Measurements from ENCODE around the gene POLR2B.
"Not testable (repeated sequence)": the region's sequence is repeated elsewhere in the genome, so short reads cannot be mapped to it uniquely, and the experiment has no call there.

The POLR2B gene

DNA sequence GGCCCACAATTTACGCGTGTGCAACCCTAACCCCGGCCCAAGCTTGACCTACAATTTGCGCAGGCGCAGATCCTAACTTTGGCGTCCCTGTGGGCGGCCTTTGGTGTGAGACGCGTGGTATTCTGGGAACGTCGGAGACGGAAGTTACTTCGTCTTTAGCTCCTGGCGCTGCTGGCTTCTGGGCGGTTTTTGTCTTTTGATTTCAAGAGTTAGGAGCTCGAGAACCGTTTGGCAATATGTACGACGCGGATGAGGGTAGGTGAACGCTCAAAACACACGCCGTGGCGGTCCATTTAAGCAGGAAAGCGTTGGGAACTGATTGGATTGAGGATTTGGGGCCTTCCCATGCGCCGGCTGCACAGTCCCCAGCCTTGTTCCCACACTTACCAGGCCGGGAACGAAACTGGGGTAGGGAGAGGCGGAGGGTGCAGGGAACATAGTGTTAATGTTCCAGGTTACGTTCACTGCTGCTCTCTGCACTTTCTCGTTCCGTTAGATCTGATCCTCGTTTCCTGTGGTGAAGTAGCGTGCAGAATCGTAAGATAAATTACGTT, at the start of gene POLR2B:
Gene POLR2B, plus strand, starts transcription at position 147 of the 554 bp plus-strand sequence. Its CDS starts 90 bp downstream, at position 237.
- peak; percentile 97 for DNase-seq

GRCh38 chr4:56930638-56931037, 48.1 kb upstream of the POLR2B start:
- no peak for DNase-seq

GRCh38 chr4:56931924-56932323, 46.8 kb upstream of the POLR2B start:
- no peak for DNase-seq

DNA sequence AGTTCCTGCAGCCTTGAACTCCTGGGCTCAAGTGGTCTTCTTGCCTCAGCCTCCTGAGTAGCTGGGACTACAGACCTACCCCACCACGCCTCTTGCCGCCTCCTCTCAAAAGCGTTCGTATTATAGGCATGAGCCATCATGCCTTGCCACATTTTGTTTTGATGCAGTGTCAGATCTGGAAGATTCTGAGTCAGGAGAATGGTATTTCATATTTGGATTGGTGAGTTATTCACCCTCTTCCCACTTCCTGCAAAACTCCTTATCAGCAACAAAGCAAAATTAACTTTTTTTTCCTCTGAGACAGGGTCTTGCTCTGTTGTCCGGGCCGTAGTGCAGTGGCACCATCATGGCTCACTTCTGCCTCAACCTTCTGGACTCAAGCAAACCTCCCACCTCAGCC, 41.4 kb upstream of the POLR2B start:
- no peak for DNase-seq

DNA sequence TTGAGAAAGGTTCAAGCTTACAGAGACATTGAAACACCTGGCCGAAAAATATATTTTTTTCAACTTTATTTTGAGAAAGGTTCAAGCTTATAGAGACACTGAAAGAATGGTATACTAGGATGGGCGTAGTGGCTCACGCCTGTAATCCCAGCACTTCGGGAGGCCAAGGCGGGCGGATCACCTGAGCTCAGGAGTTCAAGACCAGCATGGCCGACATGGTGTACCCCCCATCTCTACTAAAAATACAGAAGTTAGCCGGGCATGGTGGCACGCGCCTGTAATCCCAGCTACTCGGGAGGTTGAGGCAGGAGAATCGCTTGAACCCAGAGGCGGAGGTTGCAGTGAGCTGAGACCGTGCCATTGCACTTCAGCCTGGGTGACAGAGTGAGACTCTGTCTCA, 38.9 kb upstream of the POLR2B start:
- DNase-seq = not testable (repeated sequence)

- no peak for DNase-seq
Observed at GRCh38 chr4:56940403-56940802, 38.3 kb upstream of the POLR2B start.

DNA sequence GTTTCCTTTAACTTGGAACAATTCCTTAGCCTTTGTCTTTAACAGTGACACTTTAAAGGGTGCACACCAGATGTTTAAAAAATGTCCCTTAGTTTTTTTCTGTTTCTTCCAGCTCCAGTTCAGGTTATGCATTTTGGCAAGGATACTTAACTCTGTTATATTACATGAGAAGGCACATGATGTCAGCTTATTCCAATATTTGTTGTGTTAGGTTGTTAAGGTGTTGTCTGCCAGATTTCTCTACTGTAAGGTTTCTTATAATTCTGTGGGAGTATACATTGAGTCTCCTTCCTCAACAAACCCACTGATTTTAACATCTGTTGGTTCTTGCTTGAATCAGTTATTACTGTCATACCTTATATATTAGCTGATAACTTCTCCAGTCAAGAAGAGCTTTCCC, 37.7 kb upstream of the POLR2B start:
- no peak for DNase-seq

- DNase-seq = no peak
Observed at GRCh38 chr4:56941403-56941802, 37.3 kb upstream of the POLR2B start.

- DNase-seq = no peak
Observed at GRCh38 chr4:56953680-56954520, 24.8 kb upstream of the POLR2B start.

GRCh38 chr4:56958111-56958517, 20.6 kb upstream of the POLR2B start:
- DNase-seq = peak; percentile 4

DNA sequence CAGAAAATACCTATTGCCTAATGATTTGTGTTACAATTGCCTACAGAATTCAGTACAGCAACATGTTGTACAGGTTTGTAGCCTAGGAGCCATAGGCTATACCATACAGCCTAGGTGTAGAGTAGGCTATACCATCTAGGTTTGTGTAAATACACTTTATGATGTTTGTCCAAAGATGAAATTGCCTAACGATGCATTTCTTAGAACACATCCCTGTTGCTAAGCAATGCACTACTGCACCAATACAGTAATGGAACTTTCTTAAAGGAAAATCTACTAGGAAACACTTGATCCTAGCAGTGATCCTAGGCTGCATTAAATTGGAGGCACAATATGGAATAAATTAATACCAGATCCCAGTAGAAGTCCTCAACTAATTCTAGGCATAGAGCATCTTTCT, 19.6 kb upstream of the POLR2B start:
- DNase-seq = peak; percentile 28

GRCh38 chr4:56961107-56961500, 17.6 kb upstream of the POLR2B start:
- DNase-seq = no peak

- no peak for DNase-seq
Observed at GRCh38 chr4:56971383-56971782, 7.3 kb upstream of the POLR2B start.

GRCh38 chr4:56972389-56972788, 6.3 kb upstream of the POLR2B start:
- DNase-seq = no peak

DNA sequence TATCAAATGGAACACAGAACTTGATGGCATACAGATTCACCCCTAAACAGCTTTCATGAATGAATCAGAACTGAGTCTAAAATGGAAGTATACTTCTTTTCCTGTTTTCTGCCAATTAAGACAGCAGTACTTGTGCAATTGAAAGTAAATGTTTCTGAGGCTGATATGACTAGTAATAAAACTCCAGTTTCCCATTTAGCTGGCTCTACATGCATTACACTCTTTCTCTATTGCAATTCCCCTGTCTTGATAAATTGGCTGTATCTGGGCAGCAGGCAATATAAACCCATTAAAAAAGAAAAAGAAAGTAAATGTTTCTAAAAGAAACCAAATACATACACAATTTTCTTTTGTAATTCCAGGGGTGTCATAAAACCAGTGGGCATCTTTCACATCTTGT, 5.9 kb upstream of the POLR2B start:
- DNase-seq = no peak

DNA sequence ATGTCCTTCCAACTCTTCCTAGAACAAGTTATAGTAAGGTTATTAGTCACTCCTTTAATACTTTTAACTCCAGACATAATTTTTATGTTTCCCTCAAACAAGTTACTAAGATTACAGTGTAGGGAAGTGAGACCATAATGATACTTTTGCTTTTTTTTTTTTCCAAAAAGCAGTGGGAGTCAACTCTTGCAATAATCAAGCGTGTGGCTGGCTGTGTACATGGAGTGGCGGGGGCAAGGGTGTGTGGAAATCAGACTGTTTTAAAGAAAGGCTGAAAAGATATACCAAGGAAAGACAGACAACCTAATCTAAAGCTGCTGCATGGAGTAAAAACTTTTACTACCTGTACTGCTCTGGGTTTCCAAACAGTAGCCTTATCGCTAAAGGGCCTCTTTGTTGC, 5.4 kb upstream of the POLR2B start:
- no peak for DNase-seq

- DNase-seq = peak; percentile 59
Observed at GRCh38 chr4:56976283-56976836, 2.3 kb upstream of the POLR2B start.

- peak; percentile 79 for DNase-seq
Observed at GRCh38 chr4:56976837-56977320, 1.8 kb upstream of the POLR2B start.

DNA sequence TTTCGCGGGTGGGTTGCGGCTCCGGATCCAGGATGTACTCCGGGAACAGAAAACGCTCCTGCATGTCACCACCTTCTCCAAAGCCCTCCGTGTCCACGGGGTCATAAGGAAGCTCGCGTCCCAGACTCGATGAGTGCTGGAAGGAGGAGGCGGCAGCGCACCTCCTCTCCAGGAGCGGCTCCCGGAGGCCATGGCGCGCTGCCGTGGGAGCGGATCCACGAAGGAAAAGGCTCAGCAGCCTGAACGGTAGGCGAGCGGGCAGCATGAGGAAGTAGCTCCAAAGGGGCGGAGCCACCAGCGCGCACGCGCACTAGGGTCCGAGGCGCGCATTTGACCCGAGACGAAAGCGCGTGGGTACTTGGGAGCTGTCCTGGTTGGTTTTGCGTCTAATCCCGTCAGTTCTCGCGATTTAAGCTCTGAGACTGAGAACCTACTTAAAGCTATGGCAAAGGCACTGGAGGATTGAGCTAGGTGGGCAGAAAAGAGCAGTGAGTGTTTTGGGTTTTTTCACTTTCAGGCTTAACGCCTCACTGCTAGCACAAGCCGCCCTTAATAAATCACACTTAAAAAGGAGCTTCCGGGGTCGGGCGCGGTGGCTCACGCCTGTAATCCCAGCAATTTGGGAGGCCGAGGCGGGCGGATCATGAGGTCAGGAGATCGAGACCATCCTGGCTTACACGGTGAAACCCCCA, 1.2 kb upstream of the POLR2B start, which contains the start of gene NOA1:
Gene NOA1, minus strand, starts transcription at position 286 of the 692 bp plus-strand sequence. Its CDS starts 21 bp downstream, at position 265.
- peak; percentile 98 for DNase-seq

GRCh38 chr4:56979421-56980072, 851 bp downstream of the POLR2B start:
- peak; percentile 59 for DNase-seq

DNA sequence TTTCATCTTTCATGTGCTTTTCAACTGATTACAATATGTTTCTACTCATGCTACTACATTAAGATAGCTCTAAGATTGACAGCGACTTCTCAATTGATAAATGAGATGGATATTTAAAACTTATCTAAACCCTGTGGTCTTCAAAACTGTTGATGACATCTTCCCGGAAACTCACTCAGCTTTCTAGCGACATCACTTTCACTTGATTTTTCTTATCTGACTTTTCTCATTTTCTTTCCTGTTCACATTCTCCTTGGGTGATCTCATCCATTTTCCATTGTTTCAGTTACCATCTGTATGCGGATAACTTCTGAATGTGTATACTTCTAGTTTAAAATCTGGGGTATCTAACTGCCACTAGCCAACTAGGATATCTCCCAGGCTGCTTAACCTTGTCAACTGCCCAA, 3.1 kb downstream of the POLR2B start:
- no peak for DNase-seq

- DNase-seq = no peak
Observed at GRCh38 chr4:56986192-56986591, 7.5 kb downstream of the POLR2B start.

GRCh38 chr4:56986952-56987351, 8.3 kb downstream of the POLR2B start:
- no peak for DNase-seq

All from DMS53 (cell line).